HG03060 (cell line): ENCODE results near the gene TSPY1.
"Not testable (repeated sequence)": the region's sequence is repeated elsewhere in the genome, so short reads cannot be mapped to it uniquely, and the experiment has no call there.

Experiments used
- ATAC-seq: cut with Tn5 transposase; IDR thresholded peaks from one replicate; pipeline ENCODE4 v1.9.1; 2021; ENCODE audit warnings: low read depth, moderate number of reproducible peaks; ENCODE audit not compliant: unreplicated experiment

Gene TSPY1, protein sequence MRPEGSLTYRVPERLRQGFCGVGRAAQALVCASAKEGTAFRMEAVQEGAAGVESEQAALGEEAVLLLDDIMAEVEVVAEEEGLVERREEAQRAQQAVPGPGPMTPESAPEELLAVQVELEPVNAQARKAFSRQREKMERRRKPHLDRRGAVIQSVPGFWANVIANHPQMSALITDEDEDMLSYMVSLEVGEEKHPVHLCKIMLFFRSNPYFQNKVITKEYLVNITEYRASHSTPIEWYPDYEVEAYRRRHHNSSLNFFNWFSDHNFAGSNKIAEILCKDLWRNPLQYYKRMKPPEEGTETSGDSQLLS

DNA sequence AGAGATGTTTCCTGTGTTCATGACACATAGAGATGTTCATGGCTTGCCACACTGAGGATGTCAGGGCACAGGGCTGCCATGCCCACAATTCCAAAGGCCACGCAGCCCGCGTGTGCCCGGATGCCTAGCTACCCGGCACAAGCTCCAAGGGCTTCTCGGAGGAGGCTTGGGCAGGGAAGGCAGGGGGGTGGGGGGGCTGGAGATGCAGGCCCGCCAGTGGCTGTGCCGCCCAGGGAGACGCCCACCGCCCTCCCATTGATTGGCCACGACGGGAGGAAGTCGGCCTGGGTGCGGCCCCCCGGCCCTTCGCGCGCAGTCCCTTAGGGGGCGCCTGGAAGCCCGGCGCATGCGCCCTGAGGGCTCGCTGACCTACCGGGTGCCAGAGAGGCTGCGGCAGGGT lies at the start of gene TSPY1:
TSS of gene TSPY1 (plus strand) at position 301 of the 400 bp plus-strand sequence. CDS start at position 347, 46 bp downstream.
- not testable (repeated sequence) for ATAC-seq

DNA sequence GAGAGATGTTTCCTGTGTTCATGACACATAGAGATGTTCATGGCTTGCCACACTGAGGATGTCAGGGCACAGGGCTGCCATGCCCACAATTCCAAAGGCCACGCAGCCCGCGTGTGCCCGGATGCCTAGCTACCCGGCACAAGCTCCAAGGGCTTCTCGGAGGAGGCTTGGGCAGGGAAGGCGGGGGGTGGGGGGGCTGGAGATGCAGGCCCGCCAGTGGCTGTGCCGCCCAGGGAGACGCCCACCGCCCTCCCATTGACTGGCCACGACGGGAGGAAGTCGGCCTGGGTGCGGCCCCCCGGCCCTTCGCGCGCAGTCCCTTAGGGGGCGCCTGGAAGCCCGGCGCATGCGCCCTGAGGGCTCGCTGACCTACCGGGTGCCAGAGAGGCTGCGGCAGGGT lies 20.2 kb downstream of the TSPY1 start, which contains the start of gene TSPY9:
TSS of gene TSPY9 (plus strand) at position 301 of the 400 bp plus-strand sequence. CDS start at position 347, 46 bp downstream.
- ATAC-seq, result not testable (repeated sequence)

GRCh38 chrY:9504396-9504795 lies 37.6 kb downstream of the TSPY1 start:
- ATAC-seq, result not testable (repeated sequence)

DNA sequence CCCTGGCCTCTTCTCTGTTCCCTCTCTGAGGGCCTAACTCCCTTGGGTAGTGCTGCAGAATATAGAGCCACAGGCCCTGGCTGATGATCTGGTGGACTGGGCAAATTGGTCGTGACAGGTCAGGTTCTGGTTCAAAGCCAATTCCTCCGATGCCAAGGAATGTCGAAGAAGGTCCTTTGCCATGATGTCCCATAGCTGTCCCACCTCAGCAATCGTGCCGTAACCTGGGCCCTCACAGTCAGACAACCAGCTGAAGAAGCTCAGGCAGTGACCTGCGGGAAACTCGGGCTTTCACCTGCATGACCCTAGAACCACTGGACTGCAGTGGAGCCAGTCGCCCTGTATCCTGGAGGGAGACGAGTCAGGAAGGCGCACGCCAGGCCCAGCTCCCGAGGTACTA lies 49.5 kb downstream of the TSPY1 start:
- ATAC-seq, result not testable (repeated sequence)
